Keratinocyte (primary cell): Measurements from ENCODE around the gene DECR2. TPM values are rescaled to one million over a fixed set of nuclear protein-coding genes. Genes with fewer than 3 reads are reported as not detected.

ENCODE experiments used
- DNase-seq: peaks from one replicate; pipeline ENCODE4 v3.0.0-alpha.2; 2011; ENCODE audit warnings: low read depth, missing footprints, low spot score
- FAIRE-seq: peaks from 2 replicates; lab custom pipeline; 2011; peaks lifted over from hg19 to GRCh38; lab: Jason Lieb, UNC
- H2AFZ ChIP-seq: 2 replicates; pipeline ENCODE4 v1.6.0; 2012; ENCODE audit warnings: low read length, control low read depth, inconsistent platforms; ENCODE audit not compliant: control insufficient read depth
- H3K27ac ChIP-seq: 2 replicates; pipeline ENCODE4 v1.5.1; 2011; ENCODE audit warnings: low read length; ENCODE audit not compliant: control insufficient read depth, insufficient read depth
- H3K27me3 ChIP-seq: 3 replicates; pipeline ENCODE4 v1.6.0; 2011; ENCODE audit warnings: low read length; ENCODE audit not compliant: control insufficient read depth, insufficient read depth; ENCODE audit errors: extremely low read depth
- H3K36me3 ChIP-seq, 2 experiments: 2 replicates in 1 of 2; 3 replicates in 1 of 2; pipeline ENCODE4 v1.5.1; 2011; ENCODE audit warnings: low read length in 2 of 2, mild to moderate bottlenecking in 1 of 2; ENCODE audit not compliant: control insufficient read depth in 2 of 2, insufficient read depth in 2 of 2; ENCODE audit errors: extremely low read depth in 1 of 2
- H3K4me1 ChIP-seq: 3 replicates; pipeline ENCODE4 v1.5.1; 2011; ENCODE audit warnings: low read length; ENCODE audit not compliant: control insufficient read depth, insufficient read depth; ENCODE audit errors: extremely low read depth
- H3K4me2 ChIP-seq: 3 replicates; pipeline ENCODE4 v1.6.0; 2011; ENCODE audit warnings: low read depth, low read length; ENCODE audit not compliant: control insufficient read depth, insufficient read depth; ENCODE audit errors: extremely low read depth
- H3K4me3 ChIP-seq, 3 experiments: fragments of 200-600 bp in 1 of 3; sonication (generic) in 1 of 3; 2 replicates in 2 of 3; 3 replicates in 1 of 3; pipeline ENCODE4 v1.5.1; 2011 to 2016; ENCODE audit warnings: low read length in 3 of 3, mild to moderate bottlenecking in 3 of 3, control low read depth in 2 of 3, inconsistent platforms in 1 of 3, low read depth in 1 of 3, mixed read lengths in 1 of 3, mixed run types in 1 of 3, moderate library complexity in 1 of 3; ENCODE audit not compliant: control insufficient read depth in 2 of 3, insufficient read depth in 2 of 3; ENCODE audit errors: extremely low read depth in 1 of 3
- H3K79me2 ChIP-seq: 2 replicates; pipeline ENCODE4 v1.6.0; 2012; ENCODE audit warnings: low read length; ENCODE audit not compliant: control insufficient read depth, insufficient read depth
- H3K9ac ChIP-seq: 3 replicates; pipeline ENCODE4 v1.6.0; 2011; ENCODE audit warnings: low read length; ENCODE audit not compliant: control insufficient read depth, insufficient read depth; ENCODE audit errors: extremely low read depth
- H3K9me1 ChIP-seq: 3 replicates; pipeline ENCODE4 v1.6.0; 2011; ENCODE audit warnings: low read length; ENCODE audit not compliant: control insufficient read depth, insufficient read depth; ENCODE audit errors: extremely low read depth
- H3K9me3 ChIP-seq: 2 replicates; pipeline ENCODE4 v1.5.1; 2012; ENCODE audit warnings: low read depth, low read length; ENCODE audit not compliant: control insufficient read depth
- H4K20me1 ChIP-seq: 3 replicates; pipeline ENCODE4 v1.6.0; 2011; ENCODE audit warnings: low read length; ENCODE audit not compliant: control insufficient read depth, insufficient read depth; ENCODE audit errors: extremely low read depth
- CTCF ChIP-seq, 3 experiments: IDR thresholded peaks in 1 of 3; conservative IDR thresholded peaks in 1 of 3; optimal IDR thresholded peaks in 1 of 3; 2 replicates in 2 of 3; 3 replicates in 1 of 3; pipeline versions ENCODE3 to v1.5.1; 2011; ENCODE audit warnings: low read length in 3 of 3, mild to moderate bottlenecking in 3 of 3, moderate library complexity in 2 of 3, control low read depth in 1 of 3, inconsistent platforms in 1 of 3; ENCODE audit not compliant: insufficient read depth in 2 of 3; ENCODE audit errors: extremely low read depth in 1 of 3
- EZH2 ChIP-seq: IDR thresholded peaks from one replicate; pipeline ENCODE4 v1.6.1; 2012; ENCODE audit warnings: inconsistent platforms, mild to moderate bottlenecking, low read length, moderate library complexity
- dilution Hi-C: fragments of 300-500 bp; cut with MboI; formaldehyde crosslinking; loops from one replicate; pipeline ENCODE4 v1.7.0; 2020; ENCODE audit warnings: low sequenced_read_pairs; ENCODE audit not compliant: extremely low pct_ligation_motif_present
- polyA plus RNA-seq, 5 experiments: library from polyadenylated mRNA; depleted of rRNA in 3 of 5; stranded (reverse) in 3 of 5; stranded (forward) in 1 of 5; unstranded in 1 of 5; fragments of >200 nt; gene quantifications; 1 replicate in 1 of 5; 2 replicates in 3 of 5; 3 replicates in 1 of 5; pipeline versions ENCODE4 v1.2.1 to v1.2.3, GENCODE V29; 2011 to 2012; ENCODE audit warnings: missing spikeins in 2 of 5, low read depth in 1 of 5, low replicate concordance in 1 of 5

Gene DECR2
- polyA plus RNA-seq, 1 donor (not counting 4 experiments of a cell fraction or from before 2014, with no cell fraction given) = 14.2 TPM

- no peak overlapping the region for H3K27ac ChIP-seq
- H3K4me3 ChIP-seq = no peak overlapping the region
- H3K9ac ChIP-seq = no peak overlapping the region
- H3K36me3 ChIP-seq = no peaks in the 10 kb centered on the region
- H4K20me1 ChIP-seq = no peaks in the 10 kb centered on the region
- no peak for DNase-seq
- no peak overlapping the region for H3K4me2 ChIP-seq
- H3K4me1 ChIP-seq = no peaks in the 10 kb centered on the region
- TF ChIP-seq CTCF (optimal IDR thresholded peaks at IDR 0.05 in 1 of 3, IDR thresholded peaks at IDR 0.05 in 1 of 3, conservative IDR thresholded peaks at IDR 0.05 in 1 of 3; ENCODE audit: extremely low read depth in 1 of 3, insufficient read depth in 2 of 3, low read length in 3 of 3) (no peak), EZH2 (no peak)
- H2AFZ ChIP-seq = no peak overlapping the region
- FAIRE-seq = no peak
- no peaks in the 10 kb centered on the region for H3K9me3 ChIP-seq
- no peaks in the 10 kb centered on the region for H3K27me3 ChIP-seq
- H3K9me1 ChIP-seq = no peaks in the 10 kb centered on the region
- dilution Hi-C loops = no loop called here
- peaks cover 16% of the 10 kb centered on the region for H3K79me2 ChIP-seq
These were observed 48.7 kb downstream of the DECR2 start for GRCh38 chr16:450385-450784.

- dilution Hi-C loops = no loop called here
- Histone ChIP-seq H3K9ac (no peak overlapping the region), H3K36me3 (no peaks in the 10 kb centered on the region), H3K9me1 (no peaks in the 10 kb centered on the region), H3K4me2 (no peak overlapping the region), H3K4me3 (no peak overlapping the region), H3K9me3 (no peaks in the 10 kb centered on the region), H4K20me1 (no peaks in the 10 kb centered on the region), H3K79me2 (peaks cover 12% of the 10 kb centered on the region), H3K27me3 (no peaks in the 10 kb centered on the region), H3K27ac (no peak overlapping the region), H3K4me1 (no peaks in the 10 kb centered on the region), H2AFZ (no peak overlapping the region)
- no peak for FAIRE-seq
- TF ChIP-seq CTCF (optimal IDR thresholded peaks at IDR 0.05 in 1 of 3, IDR thresholded peaks at IDR 0.05 in 1 of 3, conservative IDR thresholded peaks at IDR 0.05 in 1 of 3; ENCODE audit: extremely low read depth in 1 of 3, insufficient read depth in 2 of 3, low read length in 3 of 3) (no peak), EZH2 (no peak)
- DNase-seq = no peak
These were observed 49.3 kb downstream of the DECR2 start for GRCh38 chr16:450785-451512.
